ENCODE results near the gene CCL19.

DNA sequence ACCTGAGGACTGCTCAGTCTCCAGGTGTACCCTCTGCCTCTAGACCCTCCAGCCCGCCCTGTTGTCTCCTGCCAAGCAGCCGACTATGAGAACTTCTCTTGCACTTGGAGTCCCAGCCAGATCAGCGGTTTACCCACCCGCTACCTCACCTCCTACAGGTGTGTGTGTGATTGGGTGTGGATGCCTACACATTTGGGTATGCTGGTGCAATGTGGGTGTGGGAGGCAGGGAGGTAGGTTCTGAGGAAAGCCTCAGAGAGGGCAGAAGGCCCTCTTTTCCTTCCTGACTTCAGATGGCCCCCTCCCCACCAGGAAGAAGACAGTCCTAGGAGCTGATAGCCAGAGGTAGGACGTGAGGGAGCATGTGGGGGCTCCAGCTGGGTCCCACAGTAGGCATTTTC, 34.1 kb downstream of the CCL19 start:
- TF ChIP-seq EZH2 (IDR thresholded peaks at IDR 0.05; ENCODE audit: borderline replicate concordance, low read length), result no peak
- TF ChIP-seq CTCF (conservative IDR thresholded peaks at IDR 0.05 in 1 of 2, IDR thresholded peaks at IDR 0.05 in 1 of 2; ENCODE audit: extremely low read depth in 1 of 2, insufficient read depth in 1 of 2, low read depth in 1 of 2, low read length in 2 of 2), result no peak

All from mammary epithelial cell (primary cell).